Measurements from ENCODE around the gene TMEM235.

The TMEM235 gene

GRCh38 chr17:78289802-78290363 is 58.5 kb downstream of the TMEM235 start:
- peak; percentile 77 for DNase-seq (ENCODE audit: low read depth, low spot score)
- no peak overlapping the region for H3K4me3 ChIP-seq (ENCODE audit: low read length)

Measured in Jurkat, Clone E6-1 (cell line).